ENCODE results near the gene CCSAP. TPM values are rescaled to one million over a fixed set of nuclear protein-coding genes. Genes with fewer than 3 reads are reported as not detected.

Gene CCSAP
- polyA plus RNA-seq, 1 of the 3 experiments (the other 2 are of a cell fraction): 1.8 TPM

GRCh38 chr1:229302740-229303139, 40.1 kb downstream of the CCSAP start:
- POLR2A ChIA-PET: no interaction called here

GRCh38 chr1:229300099-229300757, 42.6 kb downstream of the CCSAP start:
- no peaks in the 10 kb centered on the region for H3F3A ChIP-seq (replicated peaks; ENCODE audit: insufficient read depth)
- WGBS (ENCODE audit: low lambda C conversion rate): 86% methylated on average over 6 of the region's 6 CpGs
- no peaks in the 10 kb centered on the region for H3K9me2 ChIP-seq
- no peak overlapping the region for H2AFZ ChIP-seq (ENCODE audit: low read depth)
- H3K27ac ChIP-seq (ENCODE audit: low read depth in 2 of 2, low read length in 1 of 2): no peak overlapping the region
- POLR2A ChIA-PET: no interaction called here
- H3K27me3 ChIP-seq (ENCODE audit: insufficient read depth): no peaks in the 10 kb centered on the region
- H3K79me2 ChIP-seq (ENCODE audit: insufficient read depth): no peaks in the 10 kb centered on the region
- no peak for DNase-seq
- CTCF ChIA-PET: no interaction called here
- no peak overlapping the region for H3K4me2 ChIP-seq
- peaks cover 0 to 7% of the 10 kb centered on the region in 2 experiments; a peak in 1 of 4 replicates for H3K4me1 ChIP-seq (ENCODE audit: control insufficient read depth in 1 of 2, insufficient read depth in 2 of 2, low read depth in 1 of 2, low read length in 1 of 2)
- no peaks in the 10 kb centered on the region for H3K9me3 ChIP-seq
- no peak overlapping the region for H3K4me3 ChIP-seq (ENCODE audit: low read depth in 2 of 2, low read length in 1 of 2)
- no peak overlapping the region for H3K9ac ChIP-seq
- H4K20me1 ChIP-seq (ENCODE audit: insufficient read depth): no peaks in the 10 kb centered on the region
- H3K36me3 ChIP-seq (replicated peaks in 1 of 2; ENCODE audit: control insufficient read depth in 1 of 2, insufficient read depth in 2 of 2, low read length in 1 of 2): peaks cover 55 to 81% of the 10 kb centered on the region in 2 experiments
- TF ChIP-seq TAF1 (IDR thresholded peaks at IDR 0.05; ENCODE audit: borderline replicate concordance, low read depth, low read length) (no peak), YY1 (IDR thresholded peaks at IDR 0.05; ENCODE audit: low read depth) (no peak), PBX3 (IDR thresholded peaks at IDR 0.05) (no peak), USF1 (IDR thresholded peaks at IDR 0.05; ENCODE audit: borderline replicate concordance, low read depth) (no peak), NFIC (IDR thresholded peaks at IDR 0.05; ENCODE audit: borderline replicate concordance) (no peak), JUND (IDR thresholded peaks at IDR 0.05) (no peak), MXI1 (IDR thresholded peaks at IDR 0.05; ENCODE audit: low read depth, low read length) (no peak), MAX (IDR thresholded peaks at IDR 0.05; ENCODE audit: low read depth) (no peak), NRF1 (IDR thresholded peaks at IDR 0.05; ENCODE audit: low read depth, low read length) (no peak), SIN3A (IDR thresholded peaks at IDR 0.05; ENCODE audit: borderline replicate concordance, low read depth, low read length) (no peak), USF2 (IDR thresholded peaks at IDR 0.05; ENCODE audit: borderline replicate concordance, low read depth, low read length) (no peak), FOSL2 (IDR thresholded peaks at IDR 0.05; ENCODE audit: borderline replicate concordance, low read depth) (no peak)

More at GRCh38 chr1:229302740-229303139, 40.1 kb downstream of the CCSAP start:
- Histone ChIP-seq H2AFZ (ENCODE audit: low read depth) (no peak overlapping the region), H3K9me3 (no peaks in the 10 kb centered on the region), H4K20me1 (ENCODE audit: insufficient read depth) (no peaks in the 10 kb centered on the region), H3K9me2 (no peaks in the 10 kb centered on the region), H3K4me1 (ENCODE audit: control insufficient read depth in 1 of 2, insufficient read depth in 2 of 2, low read depth in 1 of 2, low read length in 1 of 2) (no peaks in the 10 kb centered on the region), H3K4me3 (ENCODE audit: low read depth in 2 of 2, low read length in 1 of 2) (no peak overlapping the region), H3K27me3 (ENCODE audit: insufficient read depth) (no peaks in the 10 kb centered on the region), H3K9ac (no peak overlapping the region), H3K36me3 (replicated peaks in 1 of 2; ENCODE audit: control insufficient read depth in 1 of 2, insufficient read depth in 2 of 2, low read length in 1 of 2) (peaks cover 63 to 76% of the 10 kb centered on the region in 2 experiments), H3K4me2 (no peak overlapping the region), H3K79me2 (ENCODE audit: insufficient read depth) (no peaks in the 10 kb centered on the region), H3K27ac (ENCODE audit: low read depth in 2 of 2, low read length in 1 of 2) (no peak overlapping the region), H3F3A (replicated peaks; ENCODE audit: insufficient read depth) (no peaks in the 10 kb centered on the region)
- WGBS (ENCODE audit: low lambda C conversion rate): 96% methylated on average over 8 of the region's 8 CpGs
- no peak for TF ChIP-seq CHD2 (IDR thresholded peaks at IDR 0.05; ENCODE audit: low read length, partially characterized antibody)
- TF ChIP-seq REST (IDR thresholded peaks at IDR 0.05; ENCODE audit: low read depth, low read length): no peak
- CTCF ChIA-PET: no interaction called here
- DNase-seq: no peak
